AG09309 (cell line): Measurements from ENCODE around the gene MRGPRX1.
"Not testable (repeated sequence)": the region's sequence is repeated elsewhere in the genome, so short reads cannot be mapped to it uniquely, and the experiment has no call there.

Experiments
- DNase-seq: peaks from one replicate; pipeline ENCODE4 v3.0.0-alpha.2; 2010; ENCODE audit warnings: low read depth
- H3K4me3 ChIP-seq: 2 replicates; pipeline ENCODE4 v1.5.1; 2011; ENCODE audit warnings: mild to moderate bottlenecking, low read depth, low read length, moderate library complexity; ENCODE audit not compliant: control insufficient read depth
- CTCF ChIP-seq: IDR thresholded peaks from 2 replicates; pipeline ENCODE4 v1.5.1; 2011; ENCODE audit warnings: mild to moderate bottlenecking, low read depth, low read length, inconsistent platforms; ENCODE audit not compliant: insufficient read depth, control insufficient read depth; ENCODE audit errors: missing control alignments

MRGPRX1 gene

GRCh38 chr11:18912883-18913282 is 26.3 kb downstream of the MRGPRX1 start:
- TF ChIP-seq CTCF: no peak
- no peak overlapping the region for H3K4me3 ChIP-seq
- no peak for DNase-seq

- H3K4me3 ChIP-seq: no peak overlapping the region
- no peak for DNase-seq
- TF ChIP-seq CTCF: no peak
Observed at GRCh38 chr11:18907391-18907790, 31.8 kb downstream of the MRGPRX1 start.

- H3K4me3 ChIP-seq, DNase-seq: not testable (repeated sequence)
Observed at GRCh38 chr11:18900637-18901036, 38.6 kb downstream of the MRGPRX1 start.

GRCh38 chr11:18900151-18900611 is 39.0 kb downstream of the MRGPRX1 start:
- H3K4me3 ChIP-seq, DNase-seq: not testable (repeated sequence)

- DNase-seq: not testable (repeated sequence)
Observed at GRCh38 chr11:18891712-18892111, 47.5 kb downstream of the MRGPRX1 start.

GRCh38 chr11:18890615-18891014 is 48.6 kb downstream of the MRGPRX1 start:
- no peak for TF ChIP-seq CTCF
- no peak overlapping the region for H3K4me3 ChIP-seq
- DNase-seq: no peak

More at GRCh38 chr11:18891712-18892111, 47.5 kb downstream of the MRGPRX1 start:
- not testable (repeated sequence) for H3K4me3 ChIP-seq
